NCI-H1105 (cell line): ENCODE data around the gene DTNBP1.

Experiments
- DNase-seq: peaks from one replicate; lab custom pipeline; 2025; lab: John Stamatoyannopoulos, UW

The DTNBP1 gene

DNA sequence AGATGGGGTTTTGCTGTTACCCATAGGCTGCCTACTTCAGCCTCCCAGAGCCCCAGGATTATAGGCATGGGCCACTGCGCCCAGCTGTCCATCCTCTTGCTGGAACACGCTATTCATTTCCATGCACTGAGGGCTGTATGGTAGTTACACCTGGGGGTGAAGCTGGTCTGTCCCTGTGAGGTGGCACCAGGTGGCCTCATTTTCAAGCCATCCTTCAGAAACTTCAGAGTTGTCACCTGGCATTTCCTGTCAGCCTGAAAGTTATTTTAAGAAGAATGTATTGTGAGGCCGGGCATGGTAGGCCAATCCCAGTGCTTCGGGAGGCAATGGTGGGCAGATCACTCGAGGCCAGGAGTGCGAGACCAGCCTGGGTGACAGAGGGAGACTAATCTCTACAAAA is 147.6 kb downstream of the DTNBP1 start:
- no peak for DNase-seq

DNA sequence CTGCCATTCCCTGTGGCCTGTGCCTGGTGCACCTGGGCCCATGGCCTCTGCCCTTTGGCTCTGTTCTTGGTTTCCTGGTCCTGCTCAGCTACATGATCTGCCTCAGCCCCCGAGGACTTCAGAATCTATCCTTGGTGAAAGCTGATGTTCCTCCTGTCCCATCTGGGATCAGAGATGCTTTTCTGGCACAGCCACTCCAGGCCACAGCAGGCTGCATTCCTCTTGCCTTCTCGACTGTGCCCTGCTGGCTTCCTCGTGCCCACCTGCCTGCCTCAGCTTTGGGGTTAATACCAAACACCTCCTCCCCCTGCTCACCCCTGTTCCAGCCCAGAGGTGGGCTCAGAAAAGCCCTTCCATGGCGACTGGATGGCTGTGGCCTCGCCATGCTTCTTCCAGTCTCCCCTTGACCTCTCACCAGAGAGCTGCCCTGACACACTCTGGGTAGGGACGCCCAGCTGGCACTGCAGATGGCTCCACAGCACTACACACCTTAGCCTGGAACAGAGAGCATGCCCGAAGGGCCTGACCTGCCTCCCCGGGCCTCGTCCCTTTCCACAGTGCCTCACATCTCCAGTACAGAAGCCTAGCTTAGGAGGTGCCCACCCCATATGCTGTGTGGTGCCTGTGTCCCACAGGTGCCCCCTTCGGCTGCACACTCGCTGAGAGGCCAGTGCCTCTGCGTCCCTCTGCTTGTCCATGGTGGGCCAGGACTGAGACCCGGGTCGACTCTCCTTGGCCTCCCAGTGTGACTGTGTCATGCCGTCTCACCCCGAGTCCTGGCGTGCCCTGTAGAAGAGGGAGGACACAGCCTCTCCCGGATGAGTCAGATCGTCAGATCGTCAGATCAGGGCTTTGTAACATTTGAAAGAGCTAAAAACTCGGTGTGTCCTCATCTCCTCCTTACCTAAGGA is 148.8 kb downstream of the DTNBP1 start:
- no peak for DNase-seq

DNA sequence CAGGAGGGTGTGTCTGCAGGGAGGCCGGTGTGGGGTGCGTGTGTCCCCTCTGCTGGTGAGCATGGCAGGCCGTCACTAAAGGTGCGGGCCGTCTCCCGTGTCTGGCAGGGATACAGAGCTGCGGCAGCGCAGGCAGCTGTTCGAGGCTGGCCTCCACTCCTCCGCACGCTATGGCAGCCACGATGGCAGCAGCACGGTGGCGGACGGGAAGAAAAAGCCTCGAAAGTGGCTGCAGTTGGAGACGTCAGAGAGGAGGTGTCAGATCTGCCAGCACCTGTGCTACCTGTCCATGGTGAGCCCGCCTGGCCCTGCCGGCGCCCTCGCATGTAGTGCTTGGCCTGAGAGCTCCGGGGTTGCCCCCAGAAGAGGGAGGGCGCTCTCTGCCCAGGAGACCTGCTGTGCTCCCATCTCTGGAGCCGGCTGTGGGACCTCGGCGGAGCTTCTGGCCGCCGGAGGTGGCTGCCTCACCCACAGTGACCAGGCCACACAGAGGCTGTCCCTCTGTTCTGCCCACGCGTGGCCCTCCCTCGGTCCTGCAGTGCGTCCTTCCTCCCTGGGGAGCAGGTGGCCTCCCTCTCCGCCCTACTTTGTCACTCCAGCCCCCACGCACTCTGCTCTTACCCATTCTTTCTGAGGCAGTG is 149.6 kb downstream of the DTNBP1 start:
- DNase-seq = no peak

DNA sequence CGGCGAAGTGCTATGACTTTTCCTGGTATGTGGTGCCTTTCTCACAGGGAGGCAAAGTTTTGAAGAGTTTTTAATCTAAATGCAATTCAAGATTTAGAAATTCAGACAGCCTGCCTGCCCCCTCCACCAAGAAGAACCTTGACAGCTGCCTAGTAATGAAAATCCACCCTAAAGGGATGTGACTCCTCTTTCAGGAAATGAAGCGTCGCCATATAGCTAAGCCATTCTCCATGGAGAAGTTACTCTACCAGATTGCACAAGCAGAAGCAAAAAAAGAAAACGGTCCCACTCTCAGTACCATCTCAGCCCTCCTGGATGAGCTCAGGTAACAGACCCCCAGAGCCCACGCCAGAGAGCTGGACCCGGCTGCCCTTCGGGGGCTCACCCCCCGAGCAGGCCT is 150.1 kb downstream of the DTNBP1 start:
- DNase-seq = no peak

DNA sequence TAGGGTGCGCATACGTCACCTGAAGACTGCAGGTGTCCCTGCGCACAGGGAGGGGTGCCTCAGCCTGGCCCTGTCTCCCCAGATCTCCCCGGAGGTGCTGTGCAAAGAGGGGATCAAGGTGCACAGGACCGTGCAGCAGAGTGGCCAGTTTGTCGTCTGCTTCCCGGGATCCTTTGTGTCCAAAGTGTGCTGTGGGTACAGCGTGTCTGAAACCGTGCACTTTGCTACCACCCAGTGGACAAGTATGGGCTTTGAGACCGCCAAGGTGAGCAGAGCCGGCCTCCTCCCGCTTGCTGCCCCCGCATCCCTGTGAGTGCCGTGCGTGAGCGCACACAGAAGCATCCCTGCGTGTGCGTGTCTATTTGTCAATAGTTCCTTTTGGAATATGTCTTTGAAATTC is 150.7 kb downstream of the DTNBP1 start:
- no peak for DNase-seq

DNA sequence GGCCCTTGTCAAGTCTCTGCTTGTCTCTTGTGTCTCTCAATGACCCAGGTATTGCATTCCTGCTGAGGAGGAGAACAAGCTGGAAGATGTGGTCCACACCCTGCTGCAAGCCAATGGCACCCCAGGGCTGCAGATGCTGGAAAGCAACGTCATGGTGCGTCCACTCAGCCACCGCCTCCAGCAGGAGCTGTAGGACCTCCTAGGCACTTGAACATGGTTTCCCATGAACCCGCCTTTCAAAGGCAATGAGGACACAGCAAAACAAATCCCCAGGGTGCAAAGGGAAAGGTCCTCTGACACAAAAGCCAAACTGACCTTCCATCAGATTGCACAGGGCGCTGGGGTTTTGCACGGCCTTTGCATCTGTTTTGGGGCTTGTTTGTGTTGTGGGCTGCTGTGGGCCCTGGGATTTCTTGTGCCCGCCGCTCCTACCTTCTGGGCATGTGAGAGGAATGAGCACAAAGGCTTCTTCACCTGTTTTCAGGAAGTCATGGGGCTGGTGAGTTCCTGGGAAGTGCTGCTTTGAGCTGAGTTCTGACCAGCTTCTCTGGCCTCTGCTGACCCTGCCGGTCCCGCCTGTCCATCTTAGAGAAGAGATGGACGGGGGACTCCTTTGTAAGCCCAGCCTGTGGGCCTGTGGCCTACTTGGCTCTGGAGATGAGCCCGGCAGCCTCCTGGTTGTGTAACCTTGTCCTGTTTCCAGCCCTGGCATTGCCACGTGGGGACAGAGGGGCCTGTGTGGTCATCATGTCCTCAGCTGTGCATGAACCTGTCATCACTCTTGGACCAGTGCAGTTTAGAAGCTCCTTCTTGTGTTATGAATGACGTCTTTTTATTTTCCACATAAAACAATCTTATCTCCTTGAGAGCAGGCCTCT is 151.3 kb downstream of the DTNBP1 start:
- DNase-seq = no peak

DNA sequence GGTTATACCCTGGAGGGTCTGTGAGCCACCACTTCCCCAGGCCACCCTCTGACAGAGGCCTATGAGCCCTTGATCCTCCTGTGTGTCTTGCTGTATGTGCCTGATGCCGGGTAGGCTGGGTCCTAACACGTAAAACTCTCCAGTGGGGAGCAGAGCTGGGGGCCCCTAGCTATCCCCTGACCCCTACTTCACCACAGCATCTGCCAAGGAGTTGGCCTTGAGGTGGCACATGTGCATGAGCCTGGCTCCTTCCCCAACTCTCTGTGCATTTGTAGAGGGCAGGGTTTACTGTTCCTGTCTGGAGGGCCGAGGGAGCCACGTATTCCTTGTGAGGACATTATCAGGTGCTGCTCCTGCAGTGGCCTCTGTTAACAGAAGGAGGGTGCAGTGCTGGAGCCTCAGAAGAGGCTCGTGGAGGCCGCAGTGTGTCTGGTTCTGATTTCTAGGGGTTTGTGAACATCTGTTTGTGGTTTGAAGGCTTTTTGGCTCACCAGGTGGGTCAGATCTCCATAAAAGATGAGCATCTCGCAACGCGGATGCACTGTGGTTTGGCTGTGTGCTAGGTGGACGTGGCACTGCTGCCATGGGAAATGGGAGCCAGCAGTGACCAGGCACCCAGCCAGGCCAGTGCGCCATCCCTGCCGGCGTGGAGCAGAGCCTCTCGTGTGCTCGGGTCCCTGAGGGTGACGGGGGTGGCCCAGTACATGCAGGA is 152.1 kb downstream of the DTNBP1 start:
- no peak for DNase-seq

DNA sequence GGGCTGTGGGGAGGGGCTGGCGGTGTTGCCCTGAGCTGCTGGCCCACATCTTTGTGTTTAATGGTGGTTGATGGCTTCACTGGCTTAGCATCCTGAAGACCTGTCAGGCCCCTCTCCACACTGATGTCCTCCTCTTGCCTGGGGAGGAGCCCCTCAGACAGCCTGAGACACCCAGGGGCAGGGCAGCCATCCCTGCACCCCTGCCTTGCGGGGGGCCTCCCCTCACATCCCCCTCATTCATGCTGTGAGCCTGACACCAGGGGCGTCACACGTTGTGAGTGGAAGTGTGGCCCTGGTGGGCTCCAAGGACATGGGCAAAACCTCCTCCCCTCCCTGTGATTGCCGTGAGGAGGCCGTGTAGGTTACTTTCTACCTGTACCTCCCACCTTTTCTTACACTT is 152.7 kb downstream of the DTNBP1 start:
- no peak for DNase-seq

DNA sequence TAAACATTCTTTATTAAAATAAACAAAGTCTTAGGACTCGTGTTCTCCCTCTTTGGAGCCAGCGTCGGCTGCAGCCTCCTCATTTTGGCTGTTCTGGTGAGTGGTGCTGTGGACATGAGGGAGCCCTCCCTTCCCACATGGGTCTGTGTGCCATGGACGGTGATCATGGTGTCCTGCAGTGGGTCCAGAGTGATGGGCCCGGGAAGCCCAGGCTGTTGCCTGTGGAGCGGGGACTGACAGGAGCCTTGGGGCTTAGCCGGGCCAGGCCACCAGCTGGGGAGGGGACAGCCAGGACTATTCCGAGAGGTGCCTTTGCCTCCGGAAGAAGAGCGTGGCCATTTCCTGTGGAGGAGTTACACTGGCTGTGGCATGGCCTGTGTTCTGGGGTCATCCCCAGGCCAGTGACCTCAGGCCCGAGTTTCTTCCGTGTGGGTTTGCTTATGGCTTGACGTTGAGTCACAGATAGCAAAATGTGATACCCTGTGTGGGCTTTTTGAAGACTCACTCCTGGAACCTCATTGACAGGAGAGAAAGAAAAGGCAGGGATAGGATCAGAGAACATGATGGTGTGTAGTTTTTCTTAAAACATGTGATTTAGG is 153.4 kb downstream of the DTNBP1 start:
- DNase-seq = no peak

DNA sequence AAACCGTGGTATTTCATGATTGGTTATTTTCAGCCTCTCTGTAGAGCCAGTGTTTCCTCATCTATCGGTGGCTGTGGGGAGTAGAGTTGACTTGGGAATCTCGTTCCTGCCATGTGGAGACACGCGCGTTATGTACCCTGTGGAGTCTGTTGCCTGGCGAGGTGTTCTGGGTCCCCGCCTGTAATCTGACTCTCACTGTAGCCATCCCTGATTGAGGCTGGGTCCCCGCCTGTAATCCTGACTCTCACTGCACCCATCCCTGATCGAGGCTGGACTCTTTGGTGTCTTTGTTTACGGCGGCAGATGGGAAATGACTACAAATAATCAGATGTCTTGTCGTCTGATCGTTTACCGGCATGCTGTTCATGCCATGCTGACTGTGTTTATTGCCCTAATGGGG is 153.9 kb downstream of the DTNBP1 start:
- no peak for DNase-seq

DNA sequence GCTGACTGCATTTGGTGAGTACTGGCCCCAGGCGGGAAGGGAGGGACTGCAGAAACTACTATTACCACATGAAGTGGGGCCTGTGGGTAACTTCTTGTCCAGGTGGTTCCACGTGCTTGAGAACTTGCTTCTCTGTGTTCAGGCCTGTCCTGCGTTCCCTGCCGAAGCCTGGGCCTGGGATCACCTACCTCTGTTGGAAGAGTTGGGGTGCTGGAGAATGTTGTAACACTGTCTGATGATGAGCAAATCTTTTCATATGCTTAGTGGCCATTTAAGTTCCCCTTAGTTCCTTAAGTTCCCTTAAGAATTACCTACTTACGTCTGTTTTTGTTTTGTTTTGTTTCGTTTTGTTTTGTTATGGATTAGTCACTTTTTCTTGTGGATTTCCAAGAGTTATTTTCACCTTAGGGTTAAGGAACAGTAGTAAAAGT is 154.4 kb downstream of the DTNBP1 start:
- no peak for DNase-seq

DNA sequence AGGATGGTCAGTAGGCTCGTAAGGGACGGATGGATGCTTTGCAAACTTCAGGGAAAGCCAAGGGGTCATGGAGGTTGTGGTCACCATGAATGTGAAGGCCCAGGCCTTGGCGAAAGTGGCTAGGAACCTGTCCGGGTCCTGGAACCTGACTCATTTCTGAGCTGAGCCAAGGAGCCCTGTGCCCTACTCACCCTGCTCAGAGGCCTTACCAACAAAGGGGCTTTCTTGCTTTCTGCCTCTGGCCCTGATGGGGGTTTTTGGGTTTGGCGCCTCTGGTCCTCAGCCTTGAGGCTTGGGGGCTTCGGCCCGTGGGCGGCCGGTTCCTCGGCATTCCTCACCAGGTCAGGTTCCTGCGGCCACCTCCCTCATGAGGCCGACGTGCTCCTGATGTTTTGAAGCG is 155.1 kb downstream of the DTNBP1 start:
- no peak for DNase-seq

DNA sequence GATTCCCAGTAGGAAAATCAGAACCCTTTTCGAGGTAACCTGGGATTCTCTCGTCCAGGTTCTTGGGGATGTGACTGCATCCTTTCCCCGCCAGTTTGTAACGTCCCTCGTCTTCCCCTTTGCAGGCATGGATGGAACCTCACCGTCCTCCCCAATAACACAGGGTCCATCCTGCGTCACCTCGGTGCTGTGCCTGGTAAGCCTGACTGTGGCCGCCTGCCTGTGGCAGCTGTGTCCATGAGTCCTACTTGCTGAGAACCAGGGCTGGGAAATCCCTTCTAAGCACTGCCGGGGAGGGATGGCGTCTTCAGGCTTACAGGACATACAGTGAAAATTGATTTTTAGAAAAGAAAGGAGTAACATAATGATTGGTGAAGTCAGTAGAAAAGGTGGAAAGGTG is 155.6 kb downstream of the DTNBP1 start:
- DNase-seq = no peak

DNA sequence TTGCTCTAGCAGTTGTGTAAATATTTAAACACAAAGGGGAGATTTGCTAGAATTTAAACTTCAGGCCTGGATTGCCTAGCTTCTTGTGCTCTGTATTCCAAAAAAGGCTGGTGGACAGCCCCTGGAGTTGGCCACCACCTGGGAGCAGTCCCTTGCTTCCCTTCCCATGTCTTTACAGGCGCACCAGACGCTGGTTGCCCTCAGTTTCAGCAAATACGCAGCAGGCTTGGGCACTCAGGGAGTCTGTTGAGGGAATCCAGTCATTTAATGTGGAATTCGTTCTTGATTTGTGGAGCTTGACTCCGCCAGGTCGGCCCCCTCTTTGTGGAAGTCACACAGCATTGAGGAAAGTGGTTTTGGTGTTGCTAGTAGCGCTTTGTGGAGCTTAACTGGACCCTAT is 156.8 kb downstream of the DTNBP1 start:
- DNase-seq = no peak

DNA sequence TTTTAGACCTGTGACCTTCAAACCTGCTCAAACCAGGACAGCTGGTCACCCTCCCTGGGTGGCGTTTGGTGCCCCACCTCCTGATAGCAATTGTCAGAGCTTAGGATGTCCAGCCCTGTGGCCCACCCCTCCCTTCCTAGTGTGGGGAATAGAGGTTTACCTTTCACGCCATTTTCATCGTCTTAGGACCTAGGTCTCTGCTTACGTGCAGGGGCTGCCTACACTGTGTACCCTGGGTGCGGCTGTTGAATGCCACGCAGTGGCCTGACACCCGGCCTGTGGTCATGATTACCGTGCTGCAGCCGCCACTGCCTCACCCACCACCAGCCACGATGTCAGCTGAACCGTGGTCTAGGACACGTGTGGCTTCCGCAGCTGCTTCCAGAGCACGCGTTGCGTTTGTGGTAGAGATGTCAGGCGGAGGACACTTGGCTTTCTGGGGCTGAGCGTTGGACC is 157.3 kb downstream of the DTNBP1 start:
- DNase-seq = no peak

DNA sequence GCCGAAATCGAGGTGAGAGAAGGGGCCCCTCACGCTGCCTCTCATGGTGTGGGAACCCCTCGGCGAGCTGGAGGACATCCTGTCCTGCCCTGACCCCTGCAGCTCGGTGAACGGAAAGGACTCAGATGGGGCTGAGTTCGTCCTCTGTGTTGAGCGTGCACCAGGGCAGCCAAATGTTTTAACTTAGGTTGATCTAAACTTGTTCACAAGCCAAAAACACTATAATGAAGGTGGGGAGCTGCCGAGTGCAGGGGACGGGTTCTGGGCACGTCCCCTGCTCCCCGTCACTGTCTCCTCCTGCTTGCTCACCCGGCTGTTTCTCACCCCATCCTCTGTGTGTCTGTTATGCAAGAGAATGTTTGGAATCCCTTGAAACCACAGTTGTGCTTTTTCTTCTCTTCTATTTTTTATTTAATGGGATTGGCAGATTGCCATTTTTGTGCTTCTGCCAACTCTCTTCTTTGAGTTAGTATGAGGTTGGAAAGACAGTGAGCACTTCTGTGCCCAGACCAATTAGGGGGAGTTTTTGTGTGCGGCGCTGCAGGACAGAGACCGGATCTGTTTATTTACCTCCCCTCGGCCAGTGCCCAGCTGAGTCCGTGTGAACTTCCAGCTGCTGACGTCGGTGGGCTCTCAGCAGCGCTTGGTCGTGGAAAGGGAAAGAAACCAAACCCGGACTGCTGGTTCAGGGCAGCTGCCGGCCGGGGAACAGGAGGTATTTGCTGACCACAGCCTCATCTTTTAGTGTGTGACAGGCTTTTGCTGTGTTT is 158.1 kb downstream of the DTNBP1 start:
- DNase-seq = peak; percentile 86

DNA sequence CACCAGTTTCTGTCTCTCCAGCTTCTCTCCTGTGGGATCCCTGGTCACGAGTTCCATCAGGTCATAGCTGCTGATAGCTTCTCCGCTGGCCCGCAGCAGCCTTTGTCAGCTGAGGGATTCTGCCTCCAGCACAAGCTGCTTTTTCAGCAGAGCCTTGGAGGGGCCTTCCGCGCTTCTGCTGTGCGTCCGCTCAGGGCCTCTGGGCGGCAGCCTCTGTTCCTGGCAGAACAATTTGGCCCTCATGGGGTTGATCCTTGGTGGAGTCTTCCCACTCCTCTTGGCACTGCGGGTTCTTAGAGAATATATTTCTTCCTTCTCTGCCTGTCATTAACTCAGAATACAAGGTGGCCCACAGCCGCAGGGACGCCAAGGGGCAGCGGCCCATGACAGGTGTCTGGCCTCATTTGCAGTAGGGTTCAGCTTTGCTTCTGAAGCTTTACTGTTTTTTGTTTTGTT is 158.8 kb downstream of the DTNBP1 start:
- no peak for DNase-seq

DNA sequence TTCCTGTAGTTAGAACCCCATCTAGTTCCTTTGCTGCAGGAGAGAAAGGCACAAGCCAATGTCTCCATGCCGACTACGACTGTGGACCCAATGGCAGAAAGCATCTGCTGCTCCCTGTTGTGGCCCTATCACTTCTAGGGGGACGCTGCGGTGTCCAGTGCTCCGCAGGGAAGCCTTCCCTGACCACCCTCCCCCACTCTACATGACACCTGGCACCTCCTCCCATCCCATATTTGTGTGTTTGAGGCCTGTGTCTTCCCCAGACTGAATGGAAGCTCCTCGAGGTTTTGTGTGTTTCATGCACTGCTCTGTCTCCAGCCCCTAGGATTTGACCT is 159.5 kb downstream of the DTNBP1 start:
- DNase-seq = no peak

DNA sequence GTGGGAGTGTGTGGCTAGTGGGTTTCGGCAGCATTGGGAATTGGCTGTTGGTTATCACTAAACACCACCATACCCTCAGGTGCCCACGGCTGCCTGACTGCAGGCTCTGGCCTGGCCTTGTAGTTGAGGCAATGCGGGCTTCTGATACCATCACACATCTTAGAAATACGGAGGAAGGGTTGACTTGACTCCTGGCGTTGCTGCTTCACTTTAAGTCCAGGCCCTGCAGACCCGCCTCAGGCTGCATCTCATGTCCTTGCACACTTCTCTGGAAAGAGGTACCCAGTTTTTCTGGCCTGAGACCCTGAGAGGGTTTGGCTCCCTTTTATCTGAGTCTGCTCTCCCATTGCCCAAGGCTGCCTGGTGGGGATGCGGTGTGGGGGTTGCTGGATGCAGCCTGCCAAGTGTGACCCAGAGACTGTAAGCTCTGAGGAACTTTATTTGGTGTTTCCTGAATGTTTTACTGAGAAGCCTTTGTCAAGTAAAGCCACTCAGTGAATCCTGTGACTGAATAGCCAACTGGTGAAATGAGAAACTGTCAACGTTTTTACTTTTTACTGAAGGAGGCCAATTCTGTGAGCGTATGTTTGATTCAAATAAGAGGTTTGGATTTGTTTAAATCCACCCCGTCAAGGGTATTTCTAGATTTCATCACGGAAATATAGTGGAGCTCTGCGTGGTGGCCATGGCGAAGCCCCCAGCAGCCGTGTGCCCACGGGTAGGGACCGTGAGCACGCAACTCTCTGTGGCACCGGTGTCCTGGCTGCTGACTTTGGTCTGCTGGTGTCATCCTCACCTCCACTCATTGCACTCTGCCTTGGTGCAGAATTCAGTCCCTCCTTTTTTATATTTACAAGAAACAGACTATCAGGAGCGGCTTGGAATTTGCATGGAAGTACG is 160.1 kb downstream of the DTNBP1 start:
- no peak for DNase-seq
